Calu3 (cell line): Measurements from ENCODE around the gene LTB. TPM values are rescaled to one million over a fixed set of nuclear protein-coding genes. Genes with fewer than 3 reads are reported as not detected.
"Not testable (repeated sequence)": the region's sequence is repeated elsewhere in the genome, so short reads cannot be mapped to it uniquely, and the experiment has no call there.

Experiments used
- BruUV-seq: library from RNA; stranded (reverse); fragments of 400-500 nt; replicated peaks from 2 replicates; lab custom pipeline; 2021; lab: Mats Ljungman, UMichigan
- CTCF ChIA-PET: fragments of 300-600 bp; sonication (Branson Sonifier 250); formaldehyde crosslinking; loops from one replicate; lab custom pipeline; 2022; ENCODE audit warnings: antibody characterized with exemption; lab: Charles Lee
- DNase-seq: peaks from one replicate; pipeline ENCODE4 v3.0.0; 2022
- H3K27ac Mint-ChIP-seq: one replicate; pipeline ENCODE4 v1.8.0; 2022; ENCODE audit warnings: mixed read lengths; ENCODE audit not compliant: unreplicated experiment
- H3K27me3 Mint-ChIP-seq: one replicate; pipeline ENCODE4 v1.8.0; 2022; ENCODE audit warnings: mixed read lengths; ENCODE audit not compliant: unreplicated experiment
- H3K36me3 Mint-ChIP-seq: one replicate; pipeline ENCODE4 v1.8.0; 2022; ENCODE audit warnings: mild to moderate bottlenecking, moderate library complexity, mixed read lengths; ENCODE audit not compliant: insufficient read depth, unreplicated experiment
- H3K4me1 Mint-ChIP-seq: one replicate; pipeline ENCODE4 v1.8.0; 2022; ENCODE audit warnings: mild to moderate bottlenecking, low read depth, mixed read lengths; ENCODE audit not compliant: unreplicated experiment
- H3K4me3 Mint-ChIP-seq: one replicate; pipeline ENCODE4 v1.8.0; 2022; ENCODE audit warnings: mild to moderate bottlenecking, low read depth, moderate library complexity, mixed read lengths; ENCODE audit not compliant: unreplicated experiment
- H3K9me3 Mint-ChIP-seq: one replicate; pipeline ENCODE4 v1.8.0; 2022; ENCODE audit warnings: low read depth, mixed read lengths; ENCODE audit not compliant: unreplicated experiment
- intact Hi-C: fragments of 100-400 bp; cut with micrococcal nuclease; formaldehyde crosslinking; loops from one replicate; pipeline ENCODE4 v1.10.0; 2022; ENCODE audit not compliant: unreplicated experiment
- total RNA-seq: library from RNA; stranded (reverse); gene quantifications from 2 replicates; pipeline ENCODE4 v1.2.3, GENCODE V29; 2022
- TF ChIP-seq, protein P1 (sequence below): fragments of 200-600 bp; IDR thresholded peaks from one replicate; pipeline ENCODE4 v1.8.0; 2022; ENCODE audit warnings: antibody characterized with exemption; ENCODE audit not compliant: unreplicated experiment

The LTB gene
- total RNA-seq, 1 experiment from 2014 or later: 1.4 TPM

DNA sequence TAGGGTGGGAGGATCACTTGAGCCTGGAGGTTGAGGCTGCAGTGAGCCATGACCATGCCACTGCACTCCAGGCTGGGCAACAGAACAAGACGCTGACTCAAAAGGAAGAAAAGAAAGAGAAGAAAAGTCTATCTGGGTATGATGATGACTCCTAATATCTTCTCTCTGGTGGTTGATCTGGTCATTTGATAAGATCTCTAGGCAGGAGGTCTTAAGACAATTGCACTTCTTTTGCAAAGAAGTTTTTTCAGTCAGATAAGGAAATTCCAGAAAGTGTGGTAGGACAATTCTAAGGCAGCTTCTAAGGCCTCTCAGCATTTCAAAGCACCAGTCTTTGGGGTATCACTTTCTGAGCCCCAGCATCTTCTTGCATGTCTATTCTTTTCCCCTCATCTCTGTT is 25.1 kb upstream of the LTB start:
- no TSS peak for BruUV-seq
- H3K9me3 Mint-ChIP-seq: no peaks in the 10 kb centered on the region
- no peaks in the 10 kb centered on the region for H3K4me1 Mint-ChIP-seq
- H3K27me3 Mint-ChIP-seq: peaks cover 43% of the 10 kb centered on the region
- no peaks in the 10 kb centered on the region for H3K36me3 Mint-ChIP-seq
- TF ChIP-seq, protein P1, sequence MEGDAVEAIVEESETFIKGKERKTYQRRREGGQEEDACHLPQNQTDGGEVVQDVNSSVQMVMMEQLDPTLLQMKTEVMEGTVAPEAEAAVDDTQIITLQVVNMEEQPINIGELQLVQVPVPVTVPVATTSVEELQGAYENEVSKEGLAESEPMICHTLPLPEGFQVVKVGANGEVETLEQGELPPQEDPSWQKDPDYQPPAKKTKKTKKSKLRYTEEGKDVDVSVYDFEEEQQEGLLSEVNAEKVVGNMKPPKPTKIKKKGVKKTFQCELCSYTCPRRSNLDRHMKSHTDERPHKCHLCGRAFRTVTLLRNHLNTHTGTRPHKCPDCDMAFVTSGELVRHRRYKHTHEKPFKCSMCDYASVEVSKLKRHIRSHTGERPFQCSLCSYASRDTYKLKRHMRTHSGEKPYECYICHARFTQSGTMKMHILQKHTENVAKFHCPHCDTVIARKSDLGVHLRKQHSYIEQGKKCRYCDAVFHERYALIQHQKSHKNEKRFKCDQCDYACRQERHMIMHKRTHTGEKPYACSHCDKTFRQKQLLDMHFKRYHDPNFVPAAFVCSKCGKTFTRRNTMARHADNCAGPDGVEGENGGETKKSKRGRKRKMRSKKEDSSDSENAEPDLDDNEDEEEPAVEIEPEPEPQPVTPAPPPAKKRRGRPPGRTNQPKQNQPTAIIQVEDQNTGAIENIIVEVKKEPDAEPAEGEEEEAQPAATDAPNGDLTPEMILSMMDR: no peak
- no peak for DNase-seq
- intact Hi-C loops: no loop called here
- no peak overlapping the region for H3K27ac Mint-ChIP-seq
- CTCF ChIA-PET: interaction anchor here (0.6 to 1.2 kb wide), 2 partner anchors 8 to 45 kb away, joined by 4 to 5 read pairs; no protein-coding TSS in a partner anchor
- no peak overlapping the region for H3K4me3 Mint-ChIP-seq

GRCh38 chr6:31597006-31597405 is 14.8 kb upstream of the LTB start:
- H3K4me3 Mint-ChIP-seq: no peak overlapping the region
- H3K27ac Mint-ChIP-seq: no peak overlapping the region
- no peaks in the 10 kb centered on the region for H3K27me3 Mint-ChIP-seq
- no peaks in the 10 kb centered on the region for H3K36me3 Mint-ChIP-seq
- TF ChIP-seq, protein P1: peak; percentile 75
- BruUV-seq: no TSS peak
- intact Hi-C loops: loop anchor here (5.0 kb wide), 1 partner anchor 200 kb away; no protein-coding TSS in a partner anchor
- H3K4me1 Mint-ChIP-seq: peaks cover 8% of the 10 kb centered on the region
- CTCF ChIA-PET: interaction anchor here (0.6 to 4.3 kb wide), 11 partner anchors 9 to 658 kb away, joined by 3 to 84 read pairs (median 5); partner anchors contain the start of genes ATP6V1G2, DDX39B, LTB and NFKBIL1
- H3K9me3 Mint-ChIP-seq: no peaks in the 10 kb centered on the region
- DNase-seq: peak; percentile 45

- no peak overlapping the region for H3K4me3 Mint-ChIP-seq
- H3K4me1 Mint-ChIP-seq: no peaks in the 10 kb centered on the region
- no peaks in the 10 kb centered on the region for H3K9me3 Mint-ChIP-seq
- no peaks in the 10 kb centered on the region for H3K36me3 Mint-ChIP-seq
- no peak overlapping the region for H3K27ac Mint-ChIP-seq
- peaks cover 23% of the 10 kb centered on the region for H3K27me3 Mint-ChIP-seq
- DNase-seq: no peak
- TF ChIP-seq, protein P1: no peak
- CTCF ChIA-PET: interaction anchor here (0.7 to 1.7 kb wide), 2 partner anchors 44 to 360 kb away, joined by 4 to 8 read pairs; partner anchors contain the start of gene NFKBIL1
- no TSS peak for BruUV-seq
- intact Hi-C loops: no loop called here
Measured at GRCh38 chr6:31592396-31592771, 10.2 kb upstream of the LTB start.

DNA sequence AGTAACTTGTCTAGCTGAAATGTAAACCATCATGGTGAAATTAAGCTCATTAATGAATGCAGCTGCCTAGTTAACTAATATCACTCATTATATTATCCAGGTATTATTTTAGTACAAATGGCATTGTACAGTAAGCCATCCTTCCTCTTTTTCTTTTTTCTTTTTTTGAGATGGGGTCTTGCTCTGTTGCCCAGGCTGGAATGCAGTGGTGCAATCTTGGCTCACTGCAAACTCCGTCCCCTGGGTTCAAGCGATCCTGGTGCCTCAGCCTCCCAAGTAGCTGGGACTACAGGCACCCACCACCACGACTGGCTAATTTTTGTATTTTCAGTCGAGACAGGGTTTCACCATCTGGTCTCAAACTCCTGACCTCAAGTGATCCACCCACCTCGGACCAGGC is 8.5 kb upstream of the LTB start:
- H3K4me3 Mint-ChIP-seq, intact Hi-C loops, H3K4me1 Mint-ChIP-seq, H3K27ac Mint-ChIP-seq, H3K36me3 Mint-ChIP-seq, H3K9me3 Mint-ChIP-seq, BruUV-seq, DNase-seq: not testable (repeated sequence)
- peaks cover 31% of the 10 kb centered on the region for H3K27me3 Mint-ChIP-seq
- CTCF ChIA-PET: interaction anchor here (1.5 kb wide), 1 partner anchor 14 kb away, joined by 5 read pairs; no protein-coding TSS in a partner anchor
